ENCODE measurements around the gene FNIP2. TPM values are rescaled to one million over a fixed set of nuclear protein-coding genes. Genes with fewer than 3 reads are reported as not detected.

Gene FNIP2
- total and polyA plus RNA-seq, 2 donors (not counting 1 experiment from before 2014, with no cell fraction given), result 0.03 to 0.17 TPM

GRCh38 chr4:158724637-158725036 lies 44.2 kb upstream of the FNIP2 start:
- intact Hi-C loops (cut with micrococcal nuclease), result loop anchor here (5.0 kb wide), 1 partner anchor 43 kb away; the partner anchor contains the start of gene FNIP2
- Mint-ChIP-seq H3K9me3 (ENCODE audit: insufficient read depth) (no peaks in the 10 kb centered on the region), H3K27me3 (peaks cover 29% of the 10 kb centered on the region), H3K27ac (no peak overlapping the region), H3K4me3 (peak overlapping the region; percentile 26), H3K4me1 (peaks cover 20% of the 10 kb centered on the region)
- H3K27me3 ChIP-seq (replicated peaks in 1 of 4; ENCODE audit: control extremely low read depth in 1 of 4, control insufficient read depth in 3 of 4, insufficient read depth in 4 of 4, low read length in 3 of 4), result peaks cover 0 to 18% (median 15%) of the 10 kb centered on the region in 4 experiments
- no peaks in the 10 kb centered on the region for H3K9me3 ChIP-seq (ENCODE audit: control extremely low read depth in 1 of 3, control insufficient read depth in 2 of 3, insufficient read depth in 1 of 3, low read length in 2 of 3)
- no peak overlapping the region for H3K4me2 ChIP-seq (replicated peaks; ENCODE audit: low read depth, low read length, poor library complexity, severe bottlenecking)
- ATAC-seq (ENCODE audit: low read depth) (no peak), DNase-seq (no peak)
- CTCF ChIA-PET, result no interaction called here
- no peak overlapping the region for H3K4me3 ChIP-seq (ENCODE audit: control extremely low read depth in 1 of 5, extremely low read depth in 1 of 5, insufficient read depth in 1 of 5, low read depth in 2 of 5, low read length in 4 of 5)
- peaks cover 7 to 12% of the 10 kb centered on the region in 2 donors for H3K4me1 ChIP-seq (ENCODE audit: control insufficient read depth in 2 of 2, insufficient read depth in 2 of 2, low read length in 2 of 2)
- POLR2A ChIA-PET, result no interaction called here
- H3K27ac ChIP-seq (ENCODE audit: low read length in 2 of 2), result no peak overlapping the region
- WGBS (ENCODE audit: insufficient coverage), result no CpG with 5 or more reads among the region's 4 CpGs
- H3K36me3 ChIP-seq (replicated peaks in 1 of 2; ENCODE audit: control extremely low read depth in 1 of 2, control insufficient read depth in 1 of 2, extremely low read depth in 1 of 2, insufficient read depth in 2 of 2, low read length in 1 of 2), result peaks cover 5 to 8% of the 10 kb centered on the region in 2 experiments
- TF ChIP-seq EZH2 (IDR thresholded peaks at IDR 0.05; ENCODE audit: borderline replicate concordance, insufficient read depth, low read depth, low read length, poor library complexity, severe bottlenecking) (no peak), CTCF (IDR thresholded peaks at IDR 0.05) (no peak)
- H2AFZ ChIP-seq (ENCODE audit: insufficient read depth, low read depth, low read length, poor library complexity, severe bottlenecking), result no peak overlapping the region
- peaks cover 14% of the 10 kb centered on the region for H3K79me2 ChIP-seq (ENCODE audit: control insufficient read depth, insufficient read depth, low read length)
- H3K9ac ChIP-seq (ENCODE audit: low read length), result no peak overlapping the region
- peaks cover 4% of the 10 kb centered on the region for H4K20me1 ChIP-seq (ENCODE audit: control insufficient read depth, insufficient read depth, low read length, poor library complexity, severe bottlenecking)

- no peak overlapping the region for H3K4me3 ChIP-seq (ENCODE audit: control extremely low read depth in 1 of 5, extremely low read depth in 1 of 5, insufficient read depth in 1 of 5, low read depth in 2 of 5, low read length in 4 of 5)
- ChIA-PET POLR2A (no interaction called here), CTCF (interaction anchor here (1.1 kb wide), 1 partner anchor 15 kb away, joined by 3 read pairs; no protein-coding TSS in a partner anchor)
- Mint-ChIP-seq H3K9me3 (ENCODE audit: insufficient read depth) (no peaks in the 10 kb centered on the region), H3K4me1 (peaks cover 15% of the 10 kb centered on the region), H3K4me3 (no peak overlapping the region), H3K27me3 (peaks cover 42% of the 10 kb centered on the region), H3K27ac (no peak overlapping the region)
- no peaks in the 10 kb centered on the region for H4K20me1 ChIP-seq (ENCODE audit: control insufficient read depth, insufficient read depth, low read length, poor library complexity, severe bottlenecking)
- no peak overlapping the region for H2AFZ ChIP-seq (ENCODE audit: insufficient read depth, low read depth, low read length, poor library complexity, severe bottlenecking)
- no peaks in the 10 kb centered on the region for H3K36me3 ChIP-seq (replicated peaks in 1 of 2; ENCODE audit: control extremely low read depth in 1 of 2, control insufficient read depth in 1 of 2, extremely low read depth in 1 of 2, insufficient read depth in 2 of 2, low read length in 1 of 2)
- ATAC-seq (ENCODE audit: low read depth) (no peak), DNase-seq (no peak)
- H3K27me3 ChIP-seq (replicated peaks in 1 of 4; ENCODE audit: control extremely low read depth in 1 of 4, control insufficient read depth in 3 of 4, insufficient read depth in 4 of 4, low read length in 3 of 4), result peaks cover 0 to 26% (median 24%) of the 10 kb centered on the region in 4 experiments
- peaks cover 14% of the 10 kb centered on the region for H3K79me2 ChIP-seq (ENCODE audit: control insufficient read depth, insufficient read depth, low read length)
- H3K9me3 ChIP-seq (ENCODE audit: control extremely low read depth in 1 of 3, control insufficient read depth in 2 of 3, insufficient read depth in 1 of 3, low read length in 2 of 3), result no peaks in the 10 kb centered on the region
- 100% methylated on average over 1 of the region's 6 CpGs for WGBS (ENCODE audit: insufficient coverage)
- intact Hi-C loops (cut with micrococcal nuclease), result no loop called here
- H3K9ac ChIP-seq (ENCODE audit: low read length), result no peak overlapping the region
- no peak overlapping the region for H3K4me2 ChIP-seq (replicated peaks; ENCODE audit: low read depth, low read length, poor library complexity, severe bottlenecking)
- TF ChIP-seq EZH2 (IDR thresholded peaks at IDR 0.05; ENCODE audit: borderline replicate concordance, insufficient read depth, low read depth, low read length, poor library complexity, severe bottlenecking) (no peak), CTCF (IDR thresholded peaks at IDR 0.05) (no peak)
- no peak overlapping the region for H3K27ac ChIP-seq (ENCODE audit: low read length in 2 of 2)
- H3K4me1 ChIP-seq (ENCODE audit: control insufficient read depth in 2 of 2, insufficient read depth in 2 of 2, low read length in 2 of 2), result peaks cover 7 to 12% of the 10 kb centered on the region in 2 donors
Observed at GRCh38 chr4:158726633-158727032, 42.2 kb upstream of the FNIP2 start.
